Chondrocyte (in vitro differentiated cells): ENCODE measurements around the gene CASD1. TPM values are rescaled to one million over a fixed set of nuclear protein-coding genes. Genes with fewer than 3 reads are reported as not detected.

ENCODE experiments used
- DNase-seq: peaks from one replicate; pipeline ENCODE4 v3.0.0; 2021; ENCODE audit warnings: mixed read lengths, low spot score
- H3K27ac Mint-ChIP-seq: one replicate; pipeline ENCODE4 v1.8.0; 2021; ENCODE audit warnings: mild to moderate bottlenecking, moderate library complexity, mixed read lengths; ENCODE audit not compliant: unreplicated experiment
- H3K27me3 Mint-ChIP-seq: 2 replicates; pipeline ENCODE4 v1.8.0; 2021; ENCODE audit warnings: low read depth, mixed read lengths
- H3K36me3 Mint-ChIP-seq: 2 replicates; pipeline ENCODE4 v1.8.0; 2021; ENCODE audit warnings: low read depth, mixed read lengths
- H3K4me1 Mint-ChIP-seq: 2 replicates; pipeline ENCODE4 v1.8.0; 2021; ENCODE audit warnings: low read depth, mild to moderate bottlenecking, mixed read lengths
- H3K4me3 Mint-ChIP-seq: one replicate; pipeline ENCODE4 v1.8.0; 2021; ENCODE audit warnings: mild to moderate bottlenecking, moderate library complexity, mixed read lengths; ENCODE audit not compliant: unreplicated experiment
- H3K9me3 Mint-ChIP-seq: 2 replicates; pipeline ENCODE4 v1.8.0; 2021; ENCODE audit warnings: low read depth, mixed read lengths
- CTCF ChIP-seq: fragments of 200-600 bp; sonication (generic); IDR thresholded peaks from 2 replicates; pipeline ENCODE4 v1.5.0; 2021; ENCODE audit warnings: antibody characterized with exemption, mild to moderate bottlenecking, moderate library complexity
- total RNA-seq: library from RNA; stranded (reverse); gene quantifications from 3 replicates; pipeline ENCODE4 v1.2.1, GENCODE V29; 2021

The CASD1 gene
- total RNA-seq, 1 donor from 2014 or later = 10.9 TPM

- H3K4me3 Mint-ChIP-seq = no peak overlapping the region
- no peak for TF ChIP-seq CTCF
- H3K27ac Mint-ChIP-seq = no peak overlapping the region
- H3K4me1 Mint-ChIP-seq = no peaks in the 10 kb centered on the region
- H3K9me3 Mint-ChIP-seq = no peaks in the 10 kb centered on the region
- no peaks in the 10 kb centered on the region for H3K27me3 Mint-ChIP-seq
- peaks cover 9% of the 10 kb centered on the region for H3K36me3 Mint-ChIP-seq
- no peak for DNase-seq
Observed at GRCh38 chr7:94529516-94529915, 19.9 kb downstream of the CASD1 start.

GRCh38 chr7:94530109-94530508 is 20.5 kb downstream of the CASD1 start:
- Mint-ChIP-seq H3K4me3 (no peak overlapping the region), H3K27ac (no peak overlapping the region), H3K27me3 (no peaks in the 10 kb centered on the region), H3K9me3 (no peaks in the 10 kb centered on the region), H3K36me3 (peaks cover 13% of the 10 kb centered on the region), H3K4me1 (no peaks in the 10 kb centered on the region)
- no peak for TF ChIP-seq CTCF
- no peak for DNase-seq

- TF ChIP-seq CTCF = no peak
- DNase-seq = no peak
- no peak overlapping the region for H3K4me3 Mint-ChIP-seq
- peaks cover 15% of the 10 kb centered on the region for H3K36me3 Mint-ChIP-seq
- H3K4me1 Mint-ChIP-seq = no peaks in the 10 kb centered on the region
- H3K27me3 Mint-ChIP-seq = no peaks in the 10 kb centered on the region
- H3K27ac Mint-ChIP-seq = no peak overlapping the region
- no peaks in the 10 kb centered on the region for H3K9me3 Mint-ChIP-seq
Observed at GRCh38 chr7:94532676-94533075, 23.1 kb downstream of the CASD1 start.

GRCh38 chr7:94540428-94540827 is 30.8 kb downstream of the CASD1 start:
- Mint-ChIP-seq H3K36me3 (peaks cover 15% of the 10 kb centered on the region), H3K4me3 (no peak overlapping the region), H3K27me3 (no peaks in the 10 kb centered on the region), H3K9me3 (no peaks in the 10 kb centered on the region), H3K27ac (no peak overlapping the region), H3K4me1 (no peaks in the 10 kb centered on the region)
- no peak for TF ChIP-seq CTCF
- DNase-seq = no peak

- Mint-ChIP-seq H3K9me3 (no peaks in the 10 kb centered on the region), H3K27me3 (no peaks in the 10 kb centered on the region), H3K27ac (no peak overlapping the region), H3K36me3 (peaks cover 11% of the 10 kb centered on the region), H3K4me3 (no peak overlapping the region), H3K4me1 (no peaks in the 10 kb centered on the region)
- DNase-seq = no peak
- TF ChIP-seq CTCF = no peak
Observed at GRCh38 chr7:94547126-94547525, 37.5 kb downstream of the CASD1 start.
